NCI-H2196 treated with DMSO at 0.1 percent for 48 hours (cell line): ENCODE measurements around the gene TMEM91.
A peak's percentile ranks its signal among the peaks of the same experiment; 100 is the strongest.
"Not testable (repeated sequence)": the region's sequence is repeated elsewhere in the genome, so short reads cannot be mapped to it uniquely, and the experiment has no call there.

ENCODE experiments used
- DNase-seq: peaks from one replicate; lab custom pipeline; 2025; ENCODE audit not compliant: unreplicated experiment; lab: John Stamatoyannopoulos, UW

TMEM91 gene

DNA sequence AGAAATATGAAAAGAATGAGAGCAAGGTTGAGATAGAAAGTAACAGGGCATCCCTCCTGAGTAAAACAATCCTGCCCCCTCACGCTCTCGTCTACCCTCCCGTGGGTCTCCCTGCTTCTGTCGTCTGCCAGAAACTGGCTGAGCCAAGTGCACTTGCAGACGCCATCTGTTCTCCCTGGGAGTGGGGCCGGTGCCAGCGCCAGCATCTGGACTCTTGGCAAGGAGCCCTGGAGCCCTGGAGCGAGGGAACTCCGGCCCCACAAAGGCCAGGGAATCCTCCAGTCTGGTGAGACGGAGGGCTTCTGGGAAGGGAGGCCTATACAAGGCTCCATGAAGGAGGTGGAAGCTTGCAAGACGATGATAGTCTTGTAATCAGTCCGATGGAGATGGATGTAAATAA is 2.3 kb upstream of the TMEM91 start:
- DNase-seq = peak; percentile 71

DNA sequence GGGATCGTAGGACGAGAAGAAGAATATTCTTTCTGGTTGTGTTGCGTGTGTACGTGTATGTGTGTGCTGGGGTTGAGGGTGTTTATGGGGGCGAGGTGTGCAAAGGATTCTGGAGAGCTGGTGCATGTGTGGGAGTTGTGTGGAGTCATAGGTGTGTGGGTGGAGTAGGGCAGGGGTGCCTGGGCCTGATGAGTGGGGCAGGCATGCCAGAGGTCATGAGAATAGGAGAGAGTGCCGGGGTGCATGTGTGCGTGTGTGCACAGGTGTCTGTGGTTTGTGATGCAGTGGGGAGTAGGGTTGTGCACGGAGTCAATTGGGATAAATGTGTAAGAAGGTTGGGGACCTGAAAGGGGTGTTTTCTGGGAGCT is 649 bp downstream of the TMEM91 start:
- no peak for DNase-seq

DNA sequence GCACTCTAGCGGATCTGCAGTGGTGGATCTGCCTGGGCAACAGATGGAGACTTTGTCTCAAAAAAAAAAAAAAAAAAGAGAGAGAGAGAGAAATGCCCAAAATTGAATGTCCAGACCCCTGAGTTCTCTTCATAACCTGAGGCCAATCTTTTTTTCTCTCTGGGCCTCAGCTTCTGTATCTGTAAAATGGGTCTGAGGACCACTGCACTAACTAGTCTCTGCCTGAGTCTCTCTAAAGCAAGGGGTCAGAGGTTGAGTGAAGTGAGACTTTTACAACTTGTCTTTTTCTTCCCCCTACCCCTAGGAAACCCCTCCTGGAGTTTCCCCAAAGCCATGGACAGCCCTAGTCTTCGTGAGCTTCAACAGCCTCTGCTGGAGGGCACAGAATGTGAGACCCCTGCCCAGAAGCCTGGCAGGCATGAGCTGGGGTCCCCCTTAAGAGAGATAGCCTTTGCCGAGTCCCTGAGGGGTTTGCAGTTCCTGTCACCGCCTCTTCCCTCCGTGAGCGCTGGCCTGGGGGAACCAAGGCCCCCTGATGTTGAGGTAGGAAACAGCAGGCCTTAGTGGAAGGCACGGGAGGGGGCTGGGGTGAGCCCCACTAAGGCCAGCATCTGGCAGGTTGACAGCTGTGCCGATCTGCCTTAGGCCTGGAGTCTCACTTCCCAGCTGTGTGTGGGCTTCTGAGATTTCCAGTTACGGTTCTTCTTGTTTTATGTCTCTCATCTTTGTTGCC is 1.8 kb downstream of the TMEM91 start:
- no peak for DNase-seq

DNA sequence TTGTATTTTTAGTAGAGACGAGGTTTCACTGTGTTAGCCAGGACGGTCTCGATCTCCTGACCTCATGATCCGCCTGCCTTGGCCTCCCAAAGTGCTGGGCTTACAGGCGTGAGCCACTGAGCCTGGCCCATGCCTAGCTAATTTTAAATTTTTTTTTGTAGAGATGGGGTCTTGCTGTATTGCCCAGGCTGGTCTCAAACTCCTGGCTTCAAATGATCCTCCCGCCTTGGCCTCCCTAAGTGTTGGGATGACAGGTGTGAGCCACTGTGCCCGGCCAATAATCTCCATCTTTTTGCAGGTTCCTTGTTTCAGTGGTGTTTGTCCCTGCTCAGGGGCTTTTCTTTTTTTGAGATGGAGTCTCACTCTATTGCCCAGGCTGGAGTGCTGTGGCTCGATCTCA is 5.2 kb downstream of the TMEM91 start:
- not testable (repeated sequence) for DNase-seq

DNA sequence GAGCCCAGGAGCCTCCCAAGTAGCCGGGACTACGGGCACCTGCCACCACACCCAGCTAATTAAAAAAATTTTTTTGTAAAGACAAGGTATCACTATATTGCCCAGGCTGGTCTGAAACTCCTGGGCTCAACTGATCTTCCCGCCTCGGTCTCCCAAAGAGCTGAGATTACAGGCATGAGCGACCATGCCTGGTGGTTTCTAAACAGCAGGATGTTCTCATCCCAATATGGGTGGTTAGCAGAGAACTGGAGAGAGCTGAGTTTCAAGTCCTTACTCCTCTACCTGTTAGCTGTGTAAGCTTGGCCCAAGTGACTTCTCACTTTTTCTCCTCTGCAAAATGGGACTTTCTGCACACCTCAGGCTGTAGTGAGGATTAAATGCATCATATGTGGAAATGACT is 8.0 kb downstream of the TMEM91 start:
- no peak for DNase-seq

DNA sequence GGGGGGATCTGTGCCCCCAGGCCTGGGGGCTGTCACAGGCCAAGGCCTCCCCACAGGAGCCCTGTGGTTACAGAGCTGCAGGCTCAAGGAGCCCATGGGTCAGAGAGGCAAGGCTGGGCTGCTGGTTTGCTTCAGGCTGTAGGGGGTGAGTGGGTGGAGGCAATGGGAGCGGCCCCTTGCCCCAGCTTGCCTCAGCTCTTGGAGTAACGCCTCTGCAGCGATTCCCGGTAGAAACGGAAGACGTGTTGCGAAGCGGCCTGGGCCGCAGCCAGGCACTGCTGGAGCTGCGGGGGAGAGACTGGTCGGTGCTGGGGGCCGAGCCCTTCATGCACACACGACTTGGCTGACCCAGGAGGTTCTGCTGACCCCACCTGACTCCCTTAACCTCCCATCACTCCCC is 10.1 kb downstream of the TMEM91 start:
- no peak for DNase-seq

DNA sequence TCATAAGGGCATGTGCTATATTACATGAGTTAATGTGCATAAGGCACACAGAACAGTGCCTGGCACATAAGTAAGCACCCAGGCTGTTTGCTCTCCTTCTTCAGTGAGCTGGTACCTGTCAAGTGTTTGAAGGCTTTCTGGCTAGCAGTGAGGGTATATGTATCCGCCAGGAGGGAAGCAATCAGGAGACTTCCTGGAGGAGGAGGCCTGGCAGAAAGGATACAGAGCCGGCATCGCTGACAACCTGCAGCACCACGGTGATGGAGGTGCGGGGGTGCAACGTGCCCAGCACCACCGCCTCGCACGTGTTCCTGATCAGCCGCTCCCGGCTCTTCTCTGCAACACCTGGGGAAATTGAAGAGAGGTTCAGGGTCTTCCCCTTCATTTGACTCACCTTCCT is 15.3 kb downstream of the TMEM91 start:
- DNase-seq = no peak

DNA sequence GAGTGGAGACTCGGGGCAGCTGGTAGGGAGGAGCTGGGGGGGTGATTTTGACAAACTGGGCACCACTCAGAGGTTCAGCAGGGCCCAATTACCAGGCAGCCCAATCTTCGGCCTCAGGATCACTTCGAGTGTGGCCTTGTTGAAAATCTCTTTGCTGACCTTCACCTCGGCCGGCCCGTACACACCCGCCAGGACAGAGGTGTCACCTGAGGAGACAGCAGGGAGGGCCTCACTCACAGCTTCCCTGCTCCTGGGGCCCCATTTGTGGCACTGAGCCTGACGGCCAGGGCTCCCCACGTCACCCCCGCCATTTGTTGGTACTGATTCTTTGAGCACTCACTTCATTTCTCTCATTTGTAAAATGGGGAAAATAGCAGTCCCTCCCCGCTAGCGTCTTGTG is 16.4 kb downstream of the TMEM91 start:
- DNase-seq = no peak

DNA sequence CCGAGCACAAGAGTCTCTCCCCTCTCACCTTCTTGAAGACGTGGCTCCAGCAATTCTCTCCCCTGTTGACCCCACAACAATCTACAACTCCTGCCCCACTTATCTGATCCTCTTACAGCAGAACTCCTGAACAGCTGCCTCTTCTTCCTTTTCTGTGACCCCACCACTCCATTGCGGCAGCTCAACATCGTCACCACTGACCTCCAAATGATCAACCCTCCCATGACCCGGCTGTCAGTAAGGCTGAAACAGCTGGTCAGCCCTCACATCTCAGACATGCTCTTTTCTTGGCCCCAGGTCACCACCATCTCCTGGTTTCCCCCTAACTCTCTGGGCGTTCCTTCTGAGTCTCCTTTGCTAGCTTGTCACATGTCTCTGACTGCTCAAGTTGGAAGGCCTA is 19.0 kb downstream of the TMEM91 start:
- DNase-seq = no peak

DNA sequence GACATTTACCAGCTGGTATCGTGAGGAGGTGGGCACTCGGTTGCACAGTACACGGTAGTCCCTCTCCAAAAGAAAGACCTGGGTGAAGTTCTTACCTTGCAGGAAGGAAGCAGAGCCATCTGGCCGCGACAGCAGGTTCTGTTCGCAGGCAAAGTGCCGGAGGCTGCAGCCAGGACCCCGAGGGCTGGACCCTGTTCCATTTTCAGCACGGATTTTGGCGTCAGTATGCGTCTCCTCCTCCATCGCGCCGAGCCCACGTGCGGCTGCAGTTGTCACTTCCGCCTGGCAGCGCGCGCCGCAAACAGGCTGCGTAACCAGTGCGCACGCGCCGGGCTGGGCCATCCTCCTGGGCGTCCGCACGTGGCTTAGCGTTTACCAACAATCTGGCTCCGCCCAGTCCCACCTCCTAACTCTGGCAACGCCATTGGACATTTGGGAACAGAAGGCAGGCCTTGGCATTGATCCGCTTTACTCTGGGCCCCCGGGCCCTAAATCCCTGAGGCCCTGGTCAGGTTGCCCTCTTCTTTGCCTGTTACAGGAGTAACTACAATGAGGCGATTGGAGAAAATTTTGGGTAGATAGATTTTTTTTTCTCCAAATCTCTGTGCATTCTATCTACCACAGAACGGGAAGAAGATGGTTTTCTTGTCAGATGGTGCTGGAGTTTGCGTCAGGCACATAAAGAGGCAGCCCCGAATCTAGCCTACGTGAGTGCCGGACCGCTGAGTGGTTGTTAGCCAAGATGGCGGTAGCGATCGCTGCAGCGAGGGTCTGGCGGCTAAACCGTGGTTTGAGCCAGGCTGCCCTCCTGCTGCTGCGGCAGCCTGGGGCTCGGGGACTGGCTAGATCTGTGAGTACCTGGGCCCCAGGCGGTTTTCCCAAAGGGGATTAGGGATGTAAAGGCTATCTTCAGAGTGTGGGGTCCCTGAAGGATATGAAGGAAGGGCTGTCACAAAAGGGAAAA is 21.0 kb downstream of the TMEM91 start, which contains the start of the genes BCKDHA and EXOSC5:
Gene BCKDHA (plus strand): TSS at position 733 of the 964 bp plus-strand sequence. CDS start 10 bp downstream, at position 743.
Gene EXOSC5 (minus strand): TSS at position 274 of the 964 bp plus-strand sequence. CDS start 31 bp downstream, at position 243.
- DNase-seq = peak; percentile 99

DNA sequence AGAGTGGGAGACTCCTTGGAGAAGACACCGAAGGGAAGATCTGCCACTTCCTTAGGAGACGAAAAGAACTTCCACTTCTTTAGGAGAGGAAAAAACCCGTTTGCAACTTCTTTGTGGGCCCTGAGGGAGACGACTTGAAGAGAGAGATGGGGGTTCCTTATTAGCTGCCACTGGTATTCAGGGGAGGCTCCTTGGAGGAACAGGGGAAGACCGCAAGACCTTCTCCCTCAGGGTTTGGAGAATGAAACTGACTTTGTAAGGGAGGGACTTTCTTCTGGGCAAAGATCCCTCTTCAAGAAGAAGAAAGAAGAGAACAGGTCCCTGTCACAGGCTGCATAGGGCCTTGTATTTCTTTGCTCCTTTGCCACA is 21.7 kb downstream of the TMEM91 start:
- DNase-seq = no peak

DNA sequence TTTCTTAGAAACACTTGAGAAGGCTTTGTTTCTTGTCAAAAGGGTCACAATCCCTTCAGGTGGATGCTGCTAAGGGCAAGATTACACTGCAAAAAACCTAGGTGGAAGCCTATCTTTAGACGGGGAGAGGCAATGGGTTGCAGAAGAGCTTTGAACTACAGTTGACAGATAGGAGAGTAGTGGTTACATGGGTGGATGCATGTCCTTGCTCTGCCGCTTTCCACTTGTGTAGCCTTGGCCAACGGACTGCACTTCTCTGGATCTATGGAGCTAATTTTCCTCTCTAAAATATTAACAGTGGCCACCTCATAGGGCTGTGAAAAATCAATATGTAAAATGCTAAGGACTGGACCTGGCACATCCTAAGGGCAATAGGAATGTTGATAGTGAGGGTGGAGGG is 22.3 kb downstream of the TMEM91 start:
- no peak for DNase-seq

DNA sequence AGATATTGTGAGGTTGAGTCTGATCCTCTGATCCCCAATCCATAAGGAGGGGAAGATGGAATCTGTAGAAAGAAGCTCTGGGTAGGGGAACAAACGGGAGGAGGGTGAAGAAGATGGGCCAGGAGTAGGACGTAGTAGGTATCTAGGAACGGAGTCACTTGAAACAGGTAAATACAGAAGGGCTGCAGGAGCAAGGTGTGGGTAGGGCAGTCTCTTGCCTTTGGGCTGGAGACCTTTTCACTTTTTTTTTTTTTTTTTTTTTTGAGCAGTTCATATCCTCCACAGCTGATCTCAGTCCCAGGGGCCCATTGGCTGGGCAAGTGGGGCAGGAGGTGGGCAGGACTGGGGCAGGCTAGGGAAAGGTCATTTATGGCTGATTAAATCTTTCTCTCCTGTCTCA is 22.8 kb downstream of the TMEM91 start:
- no peak for DNase-seq

DNA sequence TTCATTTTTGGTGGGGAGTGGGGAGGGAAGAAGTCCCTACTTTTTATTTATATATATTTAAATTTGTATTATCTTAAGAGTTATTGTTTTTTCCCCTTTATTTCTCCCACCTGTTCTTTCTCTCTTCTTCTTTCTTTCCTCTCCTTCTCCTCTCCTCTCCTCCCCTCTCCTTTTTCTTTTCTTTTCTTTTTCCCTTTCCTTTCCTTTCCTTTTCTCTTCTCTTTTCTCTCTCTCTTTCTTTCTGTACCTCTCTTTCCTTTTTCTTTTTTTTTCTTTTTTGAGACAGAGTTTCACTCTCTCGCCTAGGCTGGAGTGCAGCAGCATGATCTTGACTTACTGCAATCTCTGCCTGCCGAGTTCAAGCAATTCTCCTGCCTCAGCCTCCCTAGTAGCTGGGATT is 23.2 kb downstream of the TMEM91 start:
- no peak for DNase-seq

DNA sequence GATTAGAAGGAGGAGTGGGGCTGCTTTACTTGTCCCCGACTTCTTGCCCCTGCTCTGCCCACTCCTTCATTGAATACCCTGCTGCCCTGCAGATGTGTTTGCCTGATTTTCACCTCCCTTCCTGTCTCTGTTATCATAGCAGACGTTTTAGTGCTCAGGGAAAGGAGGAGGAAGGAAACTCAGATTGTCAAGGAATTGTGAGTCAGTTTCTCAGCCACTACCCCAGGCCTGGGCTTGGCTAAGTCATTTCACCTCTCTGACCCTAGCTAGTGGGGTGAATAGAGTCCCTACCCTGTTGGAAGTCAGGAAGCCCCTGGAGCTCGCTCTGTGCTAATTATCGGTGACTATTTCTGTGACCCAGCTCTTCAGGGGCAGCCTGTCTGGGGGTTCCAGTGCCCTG is 25.1 kb downstream of the TMEM91 start:
- no peak for DNase-seq

DNA sequence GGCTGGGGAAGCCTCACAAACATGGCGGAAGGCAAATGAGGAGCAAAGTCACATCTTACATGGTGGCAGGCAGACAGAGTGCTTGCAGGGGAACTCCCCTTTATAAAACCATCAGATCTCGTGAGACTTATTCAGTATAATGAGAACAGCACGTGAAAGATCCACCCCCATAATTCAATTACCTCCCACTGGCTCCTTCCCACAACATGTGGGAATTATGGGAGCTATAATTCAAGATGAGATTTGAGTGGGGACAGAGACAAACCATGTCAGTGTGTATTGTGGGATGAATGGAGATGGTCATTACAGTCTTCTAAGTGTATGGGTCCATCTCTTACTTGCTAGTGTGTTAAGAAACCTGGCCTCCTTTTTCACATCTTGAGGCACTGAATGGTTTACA is 25.7 kb downstream of the TMEM91 start:
- DNase-seq = no peak

DNA sequence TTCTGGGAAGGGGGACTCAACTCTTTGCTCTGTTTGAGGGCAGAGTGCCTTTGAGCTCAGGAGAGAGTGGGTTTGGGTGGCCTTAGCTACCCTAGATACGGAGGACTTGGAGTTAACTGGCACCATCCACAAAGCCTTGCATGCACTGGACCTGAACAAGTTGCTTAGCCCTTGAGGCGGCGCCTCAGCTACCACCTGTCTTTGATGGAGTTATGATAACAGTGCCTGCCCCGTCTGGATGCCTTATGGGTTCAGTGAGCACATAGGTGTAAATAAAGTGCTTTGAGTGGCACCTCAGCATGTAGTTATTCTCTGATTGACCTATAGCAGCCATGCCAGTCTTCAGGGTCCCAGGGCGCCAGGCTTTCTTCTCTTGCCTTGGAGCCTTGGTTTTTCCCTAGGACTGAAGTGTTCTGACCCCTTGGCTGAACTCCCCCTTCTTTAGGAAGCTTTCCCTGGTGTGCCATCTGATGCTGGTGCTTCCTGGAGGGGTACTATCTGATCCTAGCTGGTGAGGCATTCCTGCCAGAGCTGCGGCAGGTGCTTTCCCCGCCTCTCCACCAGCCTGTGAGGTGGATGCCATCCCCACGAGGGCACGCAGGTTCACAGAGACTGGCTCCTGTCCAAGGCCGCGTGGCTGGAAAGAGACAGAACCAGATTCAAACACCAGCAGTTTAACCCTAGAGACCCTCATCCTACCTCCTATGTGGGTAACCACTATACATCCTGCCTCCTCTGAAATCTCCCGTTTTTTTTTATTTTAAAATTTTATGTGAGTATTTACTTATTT is 27.0 kb downstream of the TMEM91 start:
- DNase-seq = peak; percentile 15

DNA sequence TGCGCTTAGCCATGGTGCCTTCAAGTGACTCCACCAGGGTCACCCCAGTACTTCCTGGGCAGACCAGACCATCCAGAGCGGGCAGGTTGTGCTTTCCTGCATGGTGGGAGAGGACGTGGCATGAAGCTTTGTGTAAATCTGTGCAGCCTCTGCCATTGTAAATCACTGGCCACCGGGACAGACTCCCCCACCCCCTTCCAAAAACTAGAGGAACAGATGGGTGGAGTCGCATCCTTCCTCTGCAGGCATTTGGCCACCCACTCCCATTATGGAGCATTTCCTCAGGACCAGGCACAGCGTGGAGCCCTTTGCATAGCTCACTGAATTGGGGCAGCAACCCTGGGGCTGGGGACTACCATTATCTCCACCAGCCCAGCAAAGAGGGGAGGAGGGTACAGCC is 29.4 kb downstream of the TMEM91 start:
- DNase-seq = no peak

DNA sequence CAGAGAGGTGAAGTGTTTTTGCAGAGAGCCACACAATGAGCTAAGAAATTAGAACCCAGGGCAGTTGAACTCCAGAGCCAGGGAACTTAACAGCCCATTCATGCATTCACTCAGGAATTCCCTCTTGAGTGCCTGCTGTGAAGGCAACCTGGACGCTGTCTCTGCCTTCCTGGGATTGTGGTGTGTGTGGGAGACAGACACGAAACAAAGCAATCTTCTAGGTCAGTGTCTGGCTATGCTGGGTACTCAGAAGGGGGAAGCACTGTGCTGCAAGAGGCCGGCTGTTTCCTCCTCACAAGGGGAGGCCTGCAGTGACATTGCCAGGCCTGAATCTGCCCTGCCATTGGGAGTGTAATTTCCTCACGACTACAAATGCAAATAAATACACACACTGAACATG is 30.9 kb downstream of the TMEM91 start:
- DNase-seq = peak; percentile 19

DNA sequence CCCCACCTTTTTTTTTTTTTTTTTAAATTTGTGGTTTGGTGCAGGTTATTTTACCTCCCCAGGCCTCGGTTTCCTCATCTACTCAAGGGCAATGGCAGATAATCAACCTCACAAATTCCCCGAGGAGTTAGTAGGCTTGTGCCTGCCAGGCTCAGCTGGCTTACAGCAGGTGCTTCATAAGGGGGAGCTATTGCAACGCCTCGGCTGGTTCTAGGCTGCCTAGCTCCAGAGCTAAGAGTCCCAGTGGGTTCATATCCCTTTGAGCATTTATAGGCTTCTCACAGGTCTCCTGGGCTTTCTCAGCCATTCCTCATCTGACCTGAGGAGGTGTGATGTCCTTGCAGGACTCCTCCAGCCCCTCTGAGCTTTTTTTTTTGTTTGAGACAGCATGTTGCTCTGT is 31.9 kb downstream of the TMEM91 start:
- DNase-seq = no peak

DNA sequence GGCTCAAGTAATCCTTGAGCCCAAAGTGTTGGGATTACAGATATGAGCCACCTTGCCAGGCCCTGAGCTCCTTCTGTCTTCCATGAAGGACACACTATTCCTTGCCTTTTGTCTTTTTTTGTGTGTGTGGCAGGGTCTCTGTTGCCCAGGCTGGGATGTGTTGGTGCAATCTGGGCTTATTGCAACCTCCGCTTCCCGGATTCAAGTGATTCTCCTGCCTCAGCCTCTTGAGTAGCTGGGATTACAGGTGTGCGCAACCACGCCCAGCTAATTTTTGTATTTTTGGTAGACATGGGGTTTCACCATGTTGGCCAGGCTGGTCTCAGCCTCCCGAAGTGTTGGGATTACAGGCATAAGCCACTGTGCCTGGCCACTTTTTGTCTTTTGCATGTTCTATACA is 32.5 kb downstream of the TMEM91 start:
- not testable (repeated sequence) for DNase-seq
